ENCODE measurements around the gene IZUMO1. TPM values are rescaled to one million over a fixed set of nuclear protein-coding genes. Genes with fewer than 3 reads are reported as not detected.

Gene IZUMO1
- polyA plus RNA-seq, 1 donor (not counting 4 experiments of a cell fraction or from before 2014, with no cell fraction given) = 0.63 TPM

DNA sequence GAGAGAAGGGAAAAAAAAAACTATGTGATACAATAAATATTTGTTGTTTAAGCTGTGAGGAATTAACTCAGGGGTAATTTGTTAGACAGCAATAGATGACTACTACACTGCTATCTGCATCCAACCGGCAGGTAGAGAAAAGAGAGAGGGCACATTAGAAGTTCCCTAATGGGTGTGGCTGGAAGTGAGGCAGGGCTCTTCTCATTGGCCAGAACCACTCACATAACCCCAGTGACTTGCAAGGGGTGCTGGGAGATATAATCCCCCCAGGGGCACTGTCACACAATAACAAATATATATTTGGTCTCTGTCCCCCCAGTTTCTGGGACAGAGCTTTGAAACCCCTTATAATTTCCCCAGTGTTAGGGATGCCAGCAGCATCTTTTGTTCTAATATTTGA, 32.9 kb upstream of the IZUMO1 start:
- no peak overlapping the region for H3K9ac ChIP-seq (ENCODE audit: control insufficient read depth, extremely low read depth, insufficient read depth, low read length)
- H3K9me3 ChIP-seq (ENCODE audit: control insufficient read depth, low read depth, low read length) = no peaks in the 10 kb centered on the region
- H3K9me1 ChIP-seq (ENCODE audit: control insufficient read depth, extremely low read depth, insufficient read depth, low read length) = no peaks in the 10 kb centered on the region
- dilution Hi-C loops (cut with MboI; ENCODE audit: extremely low pct_ligation_motif_present, low sequenced_read_pairs) = no loop called here
- no peak overlapping the region for H3K4me2 ChIP-seq (ENCODE audit: control insufficient read depth, extremely low read depth, insufficient read depth, low read depth, low read length)
- TF ChIP-seq, protein P1, sequence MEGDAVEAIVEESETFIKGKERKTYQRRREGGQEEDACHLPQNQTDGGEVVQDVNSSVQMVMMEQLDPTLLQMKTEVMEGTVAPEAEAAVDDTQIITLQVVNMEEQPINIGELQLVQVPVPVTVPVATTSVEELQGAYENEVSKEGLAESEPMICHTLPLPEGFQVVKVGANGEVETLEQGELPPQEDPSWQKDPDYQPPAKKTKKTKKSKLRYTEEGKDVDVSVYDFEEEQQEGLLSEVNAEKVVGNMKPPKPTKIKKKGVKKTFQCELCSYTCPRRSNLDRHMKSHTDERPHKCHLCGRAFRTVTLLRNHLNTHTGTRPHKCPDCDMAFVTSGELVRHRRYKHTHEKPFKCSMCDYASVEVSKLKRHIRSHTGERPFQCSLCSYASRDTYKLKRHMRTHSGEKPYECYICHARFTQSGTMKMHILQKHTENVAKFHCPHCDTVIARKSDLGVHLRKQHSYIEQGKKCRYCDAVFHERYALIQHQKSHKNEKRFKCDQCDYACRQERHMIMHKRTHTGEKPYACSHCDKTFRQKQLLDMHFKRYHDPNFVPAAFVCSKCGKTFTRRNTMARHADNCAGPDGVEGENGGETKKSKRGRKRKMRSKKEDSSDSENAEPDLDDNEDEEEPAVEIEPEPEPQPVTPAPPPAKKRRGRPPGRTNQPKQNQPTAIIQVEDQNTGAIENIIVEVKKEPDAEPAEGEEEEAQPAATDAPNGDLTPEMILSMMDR (optimal IDR thresholded peaks at IDR 0.05 in 1 of 3, IDR thresholded peaks at IDR 0.05 in 1 of 3, conservative IDR thresholded peaks at IDR 0.05 in 1 of 3; ENCODE audit: extremely low read depth in 1 of 3, insufficient read depth in 2 of 3, low read length in 3 of 3) = no peak
- no peak for TF ChIP-seq EZH2 (IDR thresholded peaks at IDR 0.05; ENCODE audit: low read length)
- no peaks in the 10 kb centered on the region for H3K4me1 ChIP-seq (ENCODE audit: control insufficient read depth, extremely low read depth, insufficient read depth, low read length)
- H4K20me1 ChIP-seq (ENCODE audit: control insufficient read depth, extremely low read depth, insufficient read depth, low read length) = no peaks in the 10 kb centered on the region
- H3K36me3 ChIP-seq (ENCODE audit: control insufficient read depth in 2 of 2, extremely low read depth in 1 of 2, insufficient read depth in 2 of 2, low read length in 2 of 2) = no peaks in the 10 kb centered on the region
- no peak overlapping the region for H2AFZ ChIP-seq (ENCODE audit: control insufficient read depth, low read length)
- no peak for DNase-seq (ENCODE audit: low read depth, low spot score)
- no peak for FAIRE-seq
- no peaks in the 10 kb centered on the region for H3K79me2 ChIP-seq (ENCODE audit: control insufficient read depth, insufficient read depth, low read length)
- no peaks in the 10 kb centered on the region for H3K27me3 ChIP-seq (ENCODE audit: control insufficient read depth, extremely low read depth, insufficient read depth, low read length)
- no peak overlapping the region for H3K27ac ChIP-seq (ENCODE audit: control insufficient read depth, insufficient read depth, low read length)
- H3K4me3 ChIP-seq (ENCODE audit: control insufficient read depth in 2 of 3, extremely low read depth in 1 of 3, insufficient read depth in 2 of 3, low read depth in 1 of 3, low read length in 3 of 3) = no peak overlapping the region

DNA sequence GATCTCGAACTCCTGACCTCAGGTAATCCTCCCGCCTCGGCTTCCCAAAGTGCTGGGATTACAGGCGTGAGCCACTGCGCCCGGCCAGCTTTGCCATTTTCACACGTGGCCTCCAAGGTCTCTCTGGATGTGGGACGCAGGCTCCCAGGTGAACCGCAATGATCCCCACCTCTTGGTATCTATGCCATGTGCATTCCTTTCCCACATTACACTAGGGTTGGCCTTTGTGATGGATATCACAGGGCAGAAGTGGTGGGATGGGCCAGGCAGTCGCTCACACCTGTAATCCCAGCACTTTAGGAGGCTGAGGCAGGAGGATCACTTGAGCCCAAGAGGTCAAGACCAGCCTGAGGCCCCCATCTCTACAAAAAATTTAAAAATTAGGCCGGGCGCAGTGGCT, 31.0 kb upstream of the IZUMO1 start:
- H3K9me3 ChIP-seq (ENCODE audit: control insufficient read depth, low read depth, low read length) = no peaks in the 10 kb centered on the region
- no peak overlapping the region for H2AFZ ChIP-seq (ENCODE audit: control insufficient read depth, low read length)
- H3K79me2 ChIP-seq (ENCODE audit: control insufficient read depth, insufficient read depth, low read length) = no peaks in the 10 kb centered on the region
- H3K9me1 ChIP-seq (ENCODE audit: control insufficient read depth, extremely low read depth, insufficient read depth, low read length) = no peaks in the 10 kb centered on the region
- no peaks in the 10 kb centered on the region for H3K27me3 ChIP-seq (ENCODE audit: control insufficient read depth, extremely low read depth, insufficient read depth, low read length)
- H3K4me2 ChIP-seq (ENCODE audit: control insufficient read depth, extremely low read depth, insufficient read depth, low read depth, low read length) = no peak overlapping the region
- H3K4me3 ChIP-seq (ENCODE audit: control insufficient read depth in 2 of 3, extremely low read depth in 1 of 3, insufficient read depth in 2 of 3, low read depth in 1 of 3, low read length in 3 of 3) = no peak overlapping the region
- dilution Hi-C loops (cut with MboI; ENCODE audit: extremely low pct_ligation_motif_present, low sequenced_read_pairs) = no loop called here
- no peaks in the 10 kb centered on the region for H3K36me3 ChIP-seq (ENCODE audit: control insufficient read depth in 2 of 2, extremely low read depth in 1 of 2, insufficient read depth in 2 of 2, low read length in 2 of 2)
- DNase-seq (ENCODE audit: low read depth, low spot score) = no peak
- no peak for TF ChIP-seq EZH2 (IDR thresholded peaks at IDR 0.05; ENCODE audit: low read length)
- TF ChIP-seq, protein P1 (optimal IDR thresholded peaks at IDR 0.05 in 1 of 3, IDR thresholded peaks at IDR 0.05 in 1 of 3, conservative IDR thresholded peaks at IDR 0.05 in 1 of 3; ENCODE audit: extremely low read depth in 1 of 3, insufficient read depth in 2 of 3, low read length in 3 of 3) = no peak
- H3K9ac ChIP-seq (ENCODE audit: control insufficient read depth, extremely low read depth, insufficient read depth, low read length) = no peak overlapping the region
- no peak for FAIRE-seq
- no peaks in the 10 kb centered on the region for H4K20me1 ChIP-seq (ENCODE audit: control insufficient read depth, extremely low read depth, insufficient read depth, low read length)
- no peaks in the 10 kb centered on the region for H3K4me1 ChIP-seq (ENCODE audit: control insufficient read depth, extremely low read depth, insufficient read depth, low read length)
- no peak overlapping the region for H3K27ac ChIP-seq (ENCODE audit: control insufficient read depth, insufficient read depth, low read length)
